Hepatocyte (in vitro differentiated cells): ENCODE measurements around the gene TXN2. TPM values are rescaled to one million over a fixed set of nuclear protein-coding genes. Genes with fewer than 3 reads are reported as not detected.
A peak's percentile ranks its signal among the peaks of the same experiment; 100 is the strongest.

Source experiments
- DNase-seq: peaks from one replicate; pipeline ENCODE4 v3.0.0-alpha.2; 2016; ENCODE audit warnings: low spot score
- H2AFZ ChIP-seq: fragments of 200-600 bp; sonication (generic); 2 replicates; pipeline ENCODE4 v1.6.0; 2016; ENCODE audit warnings: antibody characterized with exemption, mild to moderate bottlenecking
- H3K27ac ChIP-seq: fragments of 200-600 bp; sonication (generic); 2 replicates; pipeline ENCODE4 v1.5.1; 2016; ENCODE audit warnings: mild to moderate bottlenecking
- H3K27me3 ChIP-seq: fragments of 200-600 bp; sonication (generic); 2 replicates; pipeline ENCODE4 v1.6.1; 2016
- H3K36me3 ChIP-seq: fragments of 200-600 bp; sonication (generic); replicated peaks from 2 replicates; pipeline ENCODE4 v1.5.1; 2016; ENCODE audit warnings: low read depth; ENCODE audit not compliant: insufficient read depth
- H3K4me1 ChIP-seq: fragments of 200-600 bp; sonication (generic); 2 replicates; pipeline ENCODE4 v1.5.1; 2016; ENCODE audit warnings: mild to moderate bottlenecking, moderate library complexity; ENCODE audit not compliant: insufficient read depth
- H3K4me2 ChIP-seq: fragments of 200-600 bp; sonication (generic); 2 replicates; pipeline ENCODE4 v1.6.0; 2016
- H3K4me3 ChIP-seq: fragments of 200-600 bp; sonication (generic); 2 replicates; pipeline ENCODE4 v1.5.1; 2016; ENCODE audit warnings: mild to moderate bottlenecking
- H3K79me2 ChIP-seq: fragments of 200-600 bp; sonication (generic); 2 replicates; pipeline ENCODE4 v1.6.0; 2017; ENCODE audit warnings: mild to moderate bottlenecking
- H3K9me2 ChIP-seq: fragments of 200-600 bp; sonication (generic); replicated peaks from 2 replicates; pipeline ENCODE4 v1.6.0; 2017; ENCODE audit warnings: mild to moderate bottlenecking; ENCODE audit not compliant: insufficient read depth
- H3K9me3 ChIP-seq: fragments of 200-600 bp; sonication (generic); 2 replicates; pipeline ENCODE4 v1.5.1; 2016; ENCODE audit warnings: low read depth, mild to moderate bottlenecking
- H4K20me1 ChIP-seq: fragments of 200-600 bp; sonication (generic); 2 replicates; pipeline ENCODE4 v1.6.0; 2016; ENCODE audit warnings: mild to moderate bottlenecking; ENCODE audit not compliant: insufficient read depth, poor library complexity, severe bottlenecking
- CTCF ChIP-seq: fragments of 200-600 bp; sonication (generic); IDR thresholded peaks from 2 replicates; pipeline ENCODE4 v1.5.1; 2016; ENCODE audit warnings: antibody characterized with exemption, mild to moderate bottlenecking; ENCODE audit not compliant: poor library complexity
- EZH2 ChIP-seq: fragments of 200-600 bp; sonication (generic); IDR thresholded peaks from 2 replicates; pipeline ENCODE4 v1.6.1; 2016; ENCODE audit warnings: antibody characterized with exemption, mild to moderate bottlenecking, borderline replicate concordance
- EZH2phosphoT487 ChIP-seq: fragments of 200-600 bp; sonication (generic); IDR thresholded peaks from one replicate; pipeline ENCODE4 v1.6.1; 2018; ENCODE audit warnings: antibody characterized with exemption, mild to moderate bottlenecking, low read depth, moderate library complexity; ENCODE audit not compliant: unreplicated experiment, severe bottlenecking
- WGBS: methylation state at CpG from one replicate; pipeline ENCODE4 v1.1.6; 2016; ENCODE audit warnings: low lambda C conversion rate; ENCODE audit errors: missing lambda C conversion rate; 5-methylcytosine and 5-hydroxymethylcytosine counted together
- polyA plus RNA-seq: library from polyadenylated mRNA; unstranded; fragments of >200 nt; fragmentation: Nextera tagmentation; extraction: Ambion mirVana; gene quantifications from 2 replicates; pipeline ENCODE4 v1.2.1, GENCODE V29; 2016
- total RNA-seq: library from RNA; depleted of rRNA; stranded (reverse); fragments of >200 nt; gene quantifications from 2 replicates; pipeline ENCODE4 v1.2.3, GENCODE V29; 2014

Gene TXN2
- total and polyA plus RNA-seq, 2 experiments from 2014 or later = 42.6 to 129 TPM

- H3K27me3 ChIP-seq = no peaks in the 10 kb centered on the region
- no peaks in the 10 kb centered on the region for H3K9me3 ChIP-seq
- H3K36me3 ChIP-seq = no peaks in the 10 kb centered on the region
- H3K79me2 ChIP-seq = peaks cover 20% of the 10 kb centered on the region
- peak overlapping the region; percentile 99 for H3K27ac ChIP-seq
- no peak for DNase-seq
- no peaks in the 10 kb centered on the region for H4K20me1 ChIP-seq
- H3K4me3 ChIP-seq = peak overlapping the region; percentile 83
- H3K4me2 ChIP-seq = peak overlapping the region; percentile 83
- H3K4me1 ChIP-seq = peaks cover 6% of the 10 kb centered on the region
- WGBS = 27% methylated on average over 9 of the region's 9 CpGs
- TF ChIP-seq EZH2 (no peak), CTCF (no peak)
- H3K9me2 ChIP-seq = no peaks in the 10 kb centered on the region
- H2AFZ ChIP-seq = peak overlapping the region; percentile 84
Observed at GRCh38 chr22:36480941-36481392, 473 bp downstream of the TXN2 start.

GRCh38 chr22:36478966-36479365 lies 2.5 kb downstream of the TXN2 start:
- H3K4me2 ChIP-seq = no peak overlapping the region
- no peak for TF ChIP-seq EZH2
- TF ChIP-seq EZH2phosphoT487 = no peak
- no peak for TF ChIP-seq CTCF
- H3K4me3 ChIP-seq = no peak overlapping the region
- H4K20me1 ChIP-seq = no peaks in the 10 kb centered on the region
- DNase-seq = no peak
- no peaks in the 10 kb centered on the region for H3K9me2 ChIP-seq
- H2AFZ ChIP-seq = no peak overlapping the region
- WGBS = 93% methylated on average over 4 of the region's 4 CpGs
- no peaks in the 10 kb centered on the region for H3K27me3 ChIP-seq
- peaks cover 20% of the 10 kb centered on the region for H3K79me2 ChIP-seq
- H3K27ac ChIP-seq = no peak overlapping the region
- H3K36me3 ChIP-seq = no peaks in the 10 kb centered on the region
- no peaks in the 10 kb centered on the region for H3K9me3 ChIP-seq
- H3K4me1 ChIP-seq = peaks cover 6% of the 10 kb centered on the region

- Histone ChIP-seq H4K20me1 (no peaks in the 10 kb centered on the region), H3K9me2 (no peaks in the 10 kb centered on the region), H3K36me3 (no peaks in the 10 kb centered on the region), H2AFZ (no peak overlapping the region), H3K9me3 (no peaks in the 10 kb centered on the region), H3K79me2 (peaks cover 12% of the 10 kb centered on the region), H3K27ac (no peak overlapping the region), H3K27me3 (no peaks in the 10 kb centered on the region), H3K4me2 (no peak overlapping the region), H3K4me1 (peaks cover under 1% of the 10 kb centered on the region), H3K4me3 (no peak overlapping the region)
- 94% methylated on average over 6 of the region's 6 CpGs for WGBS
- DNase-seq = no peak
- TF ChIP-seq CTCF (no peak), EZH2phosphoT487 (no peak), EZH2 (no peak)
Observed at GRCh38 chr22:36475341-36475740, 6.1 kb downstream of the TXN2 start.

- no peak overlapping the region for H2AFZ ChIP-seq
- TF ChIP-seq EZH2 = no peak
- no peak for TF ChIP-seq EZH2phosphoT487
- no peak for TF ChIP-seq CTCF
- peaks cover 4% of the 10 kb centered on the region for H3K4me1 ChIP-seq
- 88% methylated on average over 13 of the region's 13 CpGs for WGBS
- no peak overlapping the region for H3K27ac ChIP-seq
- H3K9me2 ChIP-seq = no peaks in the 10 kb centered on the region
- no peak overlapping the region for H3K4me2 ChIP-seq
- H3K79me2 ChIP-seq = no peaks in the 10 kb centered on the region
- H3K27me3 ChIP-seq = no peaks in the 10 kb centered on the region
- H3K9me3 ChIP-seq = no peaks in the 10 kb centered on the region
- H4K20me1 ChIP-seq = no peaks in the 10 kb centered on the region
- DNase-seq = no peak
- H3K36me3 ChIP-seq = no peaks in the 10 kb centered on the region
- H3K4me3 ChIP-seq = no peak overlapping the region
Observed at GRCh38 chr22:36472689-36473088, 8.8 kb downstream of the TXN2 start.
